ENCODE results near the gene ACAP1.

ACAP1 gene

DNA sequence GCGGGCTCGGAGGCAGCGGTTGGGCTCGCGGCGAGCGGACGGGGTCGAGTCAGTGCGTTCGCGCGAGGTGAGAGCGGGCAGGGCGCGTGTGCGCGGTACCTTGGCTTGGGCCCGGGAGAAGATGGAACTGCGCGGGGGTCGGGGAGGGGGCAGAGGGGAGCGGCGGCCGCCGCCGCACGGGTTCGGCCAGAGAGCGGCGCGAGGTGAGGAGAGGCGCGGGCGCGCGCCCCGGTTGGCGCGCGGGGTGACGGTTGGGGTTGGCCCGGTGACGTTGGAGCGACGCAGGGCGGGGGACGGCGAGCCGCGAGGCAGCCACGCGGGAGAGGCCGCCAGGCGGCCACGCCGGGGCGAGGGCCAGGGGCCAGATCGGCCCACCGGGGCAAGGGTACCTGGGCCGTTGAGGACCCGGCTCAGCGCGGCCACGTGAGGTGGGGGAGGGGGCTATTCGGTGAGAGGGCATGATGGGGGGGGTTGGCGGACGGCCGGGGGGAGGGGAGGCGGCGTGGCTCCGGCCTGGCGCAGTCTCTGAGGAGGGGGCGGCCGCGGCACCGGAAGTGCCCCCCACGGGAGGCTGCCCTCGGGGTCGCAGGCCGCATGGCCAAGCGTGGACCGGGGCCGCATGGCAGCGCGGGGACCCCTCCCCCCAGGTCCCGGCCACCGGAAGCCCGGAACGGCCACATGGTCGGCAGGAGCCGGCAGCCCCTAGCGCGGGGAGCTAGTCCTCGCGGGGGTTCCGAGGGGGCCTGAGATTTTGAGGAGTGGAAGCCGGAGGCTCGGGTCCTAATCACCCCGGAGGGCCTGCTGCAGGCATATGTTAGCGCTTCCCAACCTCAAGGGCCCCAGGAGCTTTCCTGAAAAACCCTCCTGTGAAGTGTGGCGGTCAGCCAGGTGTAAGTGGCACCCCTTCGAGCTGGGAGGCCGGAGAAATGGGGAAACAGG, 28.4 kb upstream of the ACAP1 start:
- TF ChIP-seq EZH2 (IDR thresholded peaks at IDR 0.05): no peak
- TF ChIP-seq POLR2AphosphoS5 (IDR thresholded peaks at IDR 0.05; ENCODE audit: borderline replicate concordance, low read depth, low read length): no peak
- TF ChIP-seq FOXP2 (optimal IDR thresholded peaks at IDR 0.05; ENCODE audit: control extremely low read depth, extremely low read length, insufficient read depth): no peak
- Histone ChIP-seq H3K27ac (peak overlapping the region; percentile 96), H3K4me3 (peak overlapping the region; percentile 88), H3K36me3 (ENCODE audit: insufficient read depth, low read length) (peaks cover 40% of the 10 kb centered on the region), H3K9ac (ENCODE audit: insufficient read length) (peak overlapping the region; percentile 97), H3K9me3 (ENCODE audit: low read depth, low read length) (no peaks in the 10 kb centered on the region)
- DNase-seq (ENCODE audit: low read depth, low spot score): no peak

DNA sequence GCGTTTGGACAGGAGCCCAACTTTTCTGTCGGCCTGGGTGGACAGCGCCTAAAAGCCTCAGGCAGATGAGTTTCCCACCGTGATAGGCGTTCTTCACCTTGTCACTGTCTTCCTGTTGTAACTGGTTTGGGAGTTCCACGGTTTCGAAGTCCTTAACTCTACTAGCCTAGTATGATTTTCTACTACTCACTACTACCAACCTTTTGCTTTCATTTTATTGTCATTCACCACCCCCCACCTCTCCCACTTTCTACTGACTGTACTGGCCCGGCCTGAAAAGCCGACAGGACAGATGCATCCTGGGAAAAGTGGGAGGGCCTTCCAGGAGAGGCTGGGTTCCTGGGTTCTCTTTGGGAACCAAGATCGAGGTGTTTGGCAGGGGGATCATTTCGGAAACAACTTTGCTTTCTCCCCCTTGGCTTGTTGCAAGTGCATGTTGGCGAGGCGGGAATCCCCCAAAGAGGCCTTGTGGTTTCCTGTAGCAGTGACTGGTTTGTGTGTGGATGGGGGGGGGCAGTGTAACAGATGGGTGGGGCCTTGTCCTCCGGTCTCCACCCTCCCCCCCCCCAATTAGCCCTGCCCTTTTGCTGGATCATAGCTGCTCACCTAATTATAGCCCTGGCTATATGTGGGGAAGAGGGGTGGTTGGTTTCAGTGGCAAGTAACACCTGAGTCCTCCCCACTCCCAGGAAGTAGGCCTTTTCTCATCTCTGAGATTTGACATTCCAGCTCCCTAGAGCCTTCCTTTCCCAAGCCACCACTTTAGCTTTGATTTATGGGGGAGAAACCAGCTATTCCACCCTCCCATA, 27.5 kb upstream of the ACAP1 start:
- H3K9ac ChIP-seq (ENCODE audit: insufficient read length): peak overlapping the region; percentile 97
- H3K9me3 ChIP-seq (ENCODE audit: low read depth, low read length): no peaks in the 10 kb centered on the region
- H3K27ac ChIP-seq: peak overlapping the region; percentile 96
- DNase-seq (ENCODE audit: low read depth, low spot score): no peak
- no peak for TF ChIP-seq EZH2 (IDR thresholded peaks at IDR 0.05)
- no peak for TF ChIP-seq FOXP2 (optimal IDR thresholded peaks at IDR 0.05; ENCODE audit: control extremely low read depth, extremely low read length, insufficient read depth)
- no peak; the same call in 1 of the 2 replicates for TF ChIP-seq POLR2AphosphoS5 (IDR thresholded peaks at IDR 0.05; ENCODE audit: borderline replicate concordance, low read depth, low read length)
- H3K4me3 ChIP-seq: peak overlapping the region; percentile 88
- peaks cover 47% of the 10 kb centered on the region for H3K36me3 ChIP-seq (ENCODE audit: insufficient read depth, low read length)

DNA sequence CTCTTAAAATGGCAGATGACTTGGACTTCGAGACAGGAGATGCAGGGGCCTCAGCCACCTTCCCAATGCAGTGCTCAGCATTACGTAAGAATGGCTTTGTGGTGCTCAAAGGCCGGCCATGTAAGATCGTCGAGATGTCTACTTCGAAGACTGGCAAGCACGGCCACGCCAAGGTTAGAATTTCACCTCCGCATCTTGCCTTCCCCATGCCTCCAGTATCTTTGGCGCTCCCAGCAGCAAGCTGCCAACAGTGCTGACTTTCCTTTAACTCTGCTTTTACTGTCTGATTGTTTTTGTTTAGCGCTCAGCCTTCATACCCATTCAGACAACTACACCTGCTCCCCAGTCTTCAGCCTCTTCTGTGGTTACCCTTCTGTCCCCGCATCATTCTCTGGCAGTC, 26.7 kb upstream of the ACAP1 start:
- DNase-seq (ENCODE audit: low read depth, low spot score): no peak
- H3K27ac ChIP-seq: peak overlapping the region; percentile 96; the same call in 1 of the 2 replicates
- peak overlapping the region; percentile 97 for H3K9ac ChIP-seq (ENCODE audit: insufficient read length)
- no peak for TF ChIP-seq EZH2 (IDR thresholded peaks at IDR 0.05)
- no peak for TF ChIP-seq POLR2AphosphoS5 (IDR thresholded peaks at IDR 0.05; ENCODE audit: borderline replicate concordance, low read depth, low read length)
- TF ChIP-seq FOXP2 (optimal IDR thresholded peaks at IDR 0.05; ENCODE audit: control extremely low read depth, extremely low read length, insufficient read depth): no peak
- H3K9me3 ChIP-seq (ENCODE audit: low read depth, low read length): no peaks in the 10 kb centered on the region
- peak overlapping the region; percentile 88 for H3K4me3 ChIP-seq
- peaks cover 47% of the 10 kb centered on the region for H3K36me3 ChIP-seq (ENCODE audit: insufficient read depth, low read length)

DNA sequence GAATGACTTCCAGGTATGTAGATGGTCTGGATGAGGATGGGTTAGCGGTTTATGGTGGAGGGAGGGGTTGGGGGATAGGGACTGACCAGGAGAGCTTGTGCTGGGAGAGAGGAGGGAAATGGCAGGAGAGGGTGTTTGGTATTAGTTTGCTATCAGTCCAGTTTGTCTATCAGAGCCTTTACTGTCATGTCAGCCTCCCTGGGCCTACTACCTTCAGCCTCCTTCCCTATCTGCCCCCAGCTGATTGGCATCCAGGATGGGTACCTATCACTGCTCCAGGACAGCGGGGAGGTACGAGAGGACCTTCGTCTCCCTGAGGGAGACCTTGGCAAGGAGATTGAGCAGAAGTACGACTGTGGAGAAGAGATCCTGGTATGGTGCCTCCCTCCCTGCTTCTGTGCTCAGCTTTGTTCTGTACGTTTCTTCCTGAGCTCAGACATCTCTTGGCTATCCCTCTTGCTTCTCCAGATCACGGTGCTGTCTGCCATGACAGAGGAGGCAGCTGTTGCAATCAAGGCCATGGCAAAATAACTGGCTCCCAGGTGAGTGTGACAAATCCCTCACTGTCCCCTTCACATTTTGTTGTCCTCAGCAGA, 25.1 kb upstream of the ACAP1 start:
- no peak overlapping the region for H3K27ac ChIP-seq
- H3K36me3 ChIP-seq (ENCODE audit: insufficient read depth, low read length): peaks cover 47% of the 10 kb centered on the region
- TF ChIP-seq FOXP2 (optimal IDR thresholded peaks at IDR 0.05; ENCODE audit: control extremely low read depth, extremely low read length, insufficient read depth): no peak
- TF ChIP-seq EZH2 (IDR thresholded peaks at IDR 0.05): no peak
- TF ChIP-seq POLR2AphosphoS5 (IDR thresholded peaks at IDR 0.05; ENCODE audit: borderline replicate concordance, low read depth, low read length): no peak
- no peak overlapping the region for H3K4me3 ChIP-seq
- no peak overlapping the region for H3K9ac ChIP-seq (ENCODE audit: insufficient read length)
- no peaks in the 10 kb centered on the region for H3K9me3 ChIP-seq (ENCODE audit: low read depth, low read length)
- DNase-seq (ENCODE audit: low read depth, low spot score): no peak

DNA sequence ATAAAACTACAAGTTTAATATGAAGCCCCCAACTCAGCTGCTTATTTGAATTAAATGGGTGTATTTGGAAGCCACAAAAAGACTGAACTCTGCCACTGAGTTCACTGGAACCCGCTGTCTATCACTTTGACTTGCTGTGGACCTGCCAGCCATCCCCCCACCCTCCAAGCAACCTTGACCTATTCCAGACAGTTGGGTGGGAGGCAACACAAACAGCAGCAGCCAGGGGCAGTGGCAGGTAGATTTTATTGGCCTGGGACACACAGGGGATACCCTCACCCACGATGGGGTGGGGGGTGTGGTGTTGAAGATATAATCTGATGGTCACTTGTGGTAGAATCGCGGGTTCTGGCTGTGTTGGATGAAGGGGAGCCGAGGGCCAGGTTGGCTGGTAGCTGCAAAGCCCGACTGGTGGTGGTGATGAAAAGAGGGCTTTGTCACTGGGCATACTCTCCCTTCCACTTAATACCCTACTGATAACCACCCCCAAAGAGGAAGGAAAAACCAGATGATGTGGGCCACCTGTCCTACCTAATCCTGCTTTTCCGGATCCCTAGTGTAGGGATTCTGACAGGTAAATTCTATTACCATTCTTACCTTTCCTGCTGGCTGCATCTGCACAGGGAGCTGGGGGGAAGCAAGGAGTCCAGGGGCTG, 23.8 kb upstream of the ACAP1 start:
- H3K4me3 ChIP-seq: no peak overlapping the region
- no peak overlapping the region for H3K9ac ChIP-seq (ENCODE audit: insufficient read length)
- no peak overlapping the region for H3K27ac ChIP-seq
- peaks cover 50% of the 10 kb centered on the region for H3K36me3 ChIP-seq (ENCODE audit: insufficient read depth, low read length)
- H3K9me3 ChIP-seq (ENCODE audit: low read depth, low read length): no peaks in the 10 kb centered on the region
- no peak for DNase-seq (ENCODE audit: low read depth, low spot score)
- TF ChIP-seq FOXP2 (optimal IDR thresholded peaks at IDR 0.05; ENCODE audit: control extremely low read depth, extremely low read length, insufficient read depth) (no peak), POLR2AphosphoS5 (IDR thresholded peaks at IDR 0.05; ENCODE audit: borderline replicate concordance, low read depth, low read length) (peak; percentile 16; the same call in 1 of the 2 replicates), EZH2 (IDR thresholded peaks at IDR 0.05) (no peak)

DNA sequence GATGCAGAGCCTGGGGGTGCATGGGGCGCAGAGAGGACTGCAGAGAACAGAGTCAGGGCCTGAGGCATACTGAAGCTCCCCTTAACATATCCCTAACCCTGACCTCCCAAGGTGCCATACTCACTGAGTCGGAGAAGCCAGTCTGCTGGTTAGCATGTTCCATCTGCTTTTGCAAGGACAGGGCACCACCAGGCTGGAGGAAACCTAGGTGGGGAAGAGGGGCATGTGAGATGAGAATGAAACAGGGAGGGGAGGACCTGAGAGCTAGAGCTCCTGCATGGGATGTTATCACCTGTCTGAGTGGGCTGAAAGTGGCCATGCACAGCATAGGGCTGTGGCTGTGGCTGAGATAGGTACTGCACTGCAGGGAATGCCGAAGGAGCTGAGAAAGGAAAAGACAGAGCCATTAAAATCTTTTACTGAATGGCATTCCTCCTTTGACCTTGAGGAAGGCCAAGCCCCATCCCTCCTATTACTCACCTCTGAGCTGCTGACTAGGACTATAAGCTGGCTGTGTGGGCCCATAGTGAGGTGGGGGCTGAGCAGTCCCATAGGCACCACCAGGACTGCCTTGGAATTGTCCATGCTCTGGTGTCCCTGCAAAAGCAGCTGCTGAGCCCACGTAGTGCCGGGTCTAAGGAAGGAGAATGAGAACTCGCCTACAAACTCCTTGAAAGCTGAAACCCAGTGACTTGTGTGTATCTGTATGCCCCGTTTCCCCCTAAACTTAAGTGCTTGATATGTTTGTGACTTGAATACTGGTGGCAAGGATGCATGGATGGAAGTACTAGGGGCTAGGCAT, 23.0 kb upstream of the ACAP1 start:
- Histone ChIP-seq H3K27ac (peak overlapping the region; percentile 81; the same call in 1 of the 2 replicates), H3K4me3 (no peak overlapping the region; the same call in 1 of the 2 replicates)
- no peak; the same call in 1 of the 2 replicates for TF ChIP-seq POLR2AphosphoS5 (IDR thresholded peaks at IDR 0.05; ENCODE audit: borderline replicate concordance, low read depth, low read length)
- no peak for TF ChIP-seq FOXP2 (optimal IDR thresholded peaks at IDR 0.05; ENCODE audit: control extremely low read depth, extremely low read length, insufficient read depth)
- no peak for TF ChIP-seq EZH2 (IDR thresholded peaks at IDR 0.05)

More for the DNA sequence above, 23.0 kb upstream of the ACAP1 start:
- Histone ChIP-seq H3K9ac (ENCODE audit: insufficient read length) (no peak overlapping the region), H3K9me3 (ENCODE audit: low read depth, low read length) (no peaks in the 10 kb centered on the region), H3K36me3 (ENCODE audit: insufficient read depth, low read length) (peaks cover 54% of the 10 kb centered on the region)
- DNase-seq (ENCODE audit: low read depth, low spot score): no peak

Data from SK-N-MC (cell line).